ENCODE results near the gene KRT222.

Gene KRT222

GRCh38 chr17:40666331-40666730 is 1.4 kb upstream of the KRT222 start:
- DNase-seq (ENCODE audit: low read depth, low spot score), result no peak
- H3K4me3 ChIP-seq (ENCODE audit: low read length), result no peak overlapping the region

- no peak for DNase-seq (ENCODE audit: low read depth, low spot score)
Measured at GRCh38 chr17:40663252-40663651, 1.7 kb downstream of the KRT222 start.

GRCh38 chr17:40659911-40660310 is 5.1 kb downstream of the KRT222 start:
- peak; percentile 9 for DNase-seq (ENCODE audit: low read depth, low spot score)
- H3K4me3 ChIP-seq (ENCODE audit: low read length), result no peak overlapping the region

More at GRCh38 chr17:40663252-40663651, 1.7 kb downstream of the KRT222 start:
- H3K4me3 ChIP-seq (ENCODE audit: low read length), result no peak overlapping the region

GRCh38 chr17:40658396-40658795 is 6.6 kb downstream of the KRT222 start:
- DNase-seq (ENCODE audit: low read depth, low spot score), result no peak
- no peak overlapping the region for H3K4me3 ChIP-seq (ENCODE audit: low read length)

- no peak overlapping the region for H3K4me3 ChIP-seq (ENCODE audit: low read length)
- no peak for DNase-seq (ENCODE audit: low read depth, low spot score)
Measured at GRCh38 chr17:40651939-40652338, 13.0 kb downstream of the KRT222 start.

GRCh38 chr17:40648384-40648968 is 16.5 kb downstream of the KRT222 start:
- DNase-seq (ENCODE audit: low read depth, low spot score), result no peak
- peak overlapping the region; percentile 95 for H3K4me3 ChIP-seq (ENCODE audit: low read length)

GRCh38 chr17:40647624-40648383 is 17.2 kb downstream of the KRT222 start, which contains the start of gene SMARCE1:
SMARCE1 (minus strand) TSS chr17:40647818; CDS start chr17:40645802, 2,016 bp downstream.
- DNase-seq (ENCODE audit: low read depth, low spot score), result peak; percentile 65
- peak within 1 kb of the TSS; percentile 95 for H3K4me3 ChIP-seq (ENCODE audit: low read length)

- DNase-seq (ENCODE audit: low read depth, low spot score), result peak; percentile 42
- peak overlapping the region; percentile 95 for H3K4me3 ChIP-seq (ENCODE audit: low read length)
Measured at GRCh38 chr17:40646791-40647623, 18.0 kb downstream of the KRT222 start.

- no peak overlapping the region for H3K4me3 ChIP-seq (ENCODE audit: low read length)
Measured at GRCh38 chr17:40645943-40646342, 19.0 kb downstream of the KRT222 start.

GRCh38 chr17:40645291-40645690 is 19.7 kb downstream of the KRT222 start:
- no peak for DNase-seq (ENCODE audit: low read depth, low spot score)
- no peak overlapping the region for H3K4me3 ChIP-seq (ENCODE audit: low read length)

More at GRCh38 chr17:40645943-40646342, 19.0 kb downstream of the KRT222 start:
- no peak for DNase-seq (ENCODE audit: low read depth, low spot score)

- no peak for DNase-seq (ENCODE audit: low read depth, low spot score)
- no peak overlapping the region for H3K4me3 ChIP-seq (ENCODE audit: low read length)
Measured at GRCh38 chr17:40637931-40638330, 27.0 kb downstream of the KRT222 start.

GRCh38 chr17:40633871-40634270 is 31.1 kb downstream of the KRT222 start:
- DNase-seq (ENCODE audit: low read depth, low spot score), result no peak
- no peak overlapping the region for H3K4me3 ChIP-seq (ENCODE audit: low read length)

- no peak for DNase-seq (ENCODE audit: low read depth, low spot score)
- no peak overlapping the region for H3K4me3 ChIP-seq (ENCODE audit: low read length)
Measured at GRCh38 chr17:40632216-40632615, 32.8 kb downstream of the KRT222 start.

GRCh38 chr17:40629842-40630241 is 35.1 kb downstream of the KRT222 start:
- H3K4me3 ChIP-seq (ENCODE audit: low read length), result no peak overlapping the region
- DNase-seq (ENCODE audit: low read depth, low spot score), result no peak

GRCh38 chr17:40625311-40625710 is 39.7 kb downstream of the KRT222 start:
- H3K4me3 ChIP-seq (ENCODE audit: low read length), result no peak overlapping the region
- DNase-seq (ENCODE audit: low read depth, low spot score), result no peak

- H3K4me3 ChIP-seq (ENCODE audit: low read length), result no peak overlapping the region
- DNase-seq (ENCODE audit: low read depth, low spot score), result no peak
Measured at GRCh38 chr17:40623419-40624210, 41.4 kb downstream of the KRT222 start.

GRCh38 chr17:40622509-40622928 is 42.5 kb downstream of the KRT222 start:
- H3K4me3 ChIP-seq (ENCODE audit: low read length), result no peak overlapping the region
- peak; percentile 50 for DNase-seq (ENCODE audit: low read depth, low spot score)

- H3K4me3 ChIP-seq (ENCODE audit: low read length), result no peak overlapping the region
- no peak for DNase-seq (ENCODE audit: low read depth, low spot score)
Measured at GRCh38 chr17:40621578-40621977, 43.4 kb downstream of the KRT222 start.

- DNase-seq (ENCODE audit: low read depth, low spot score), result no peak
- no peak overlapping the region for H3K4me3 ChIP-seq (ENCODE audit: low read length)
Measured at GRCh38 chr17:40621019-40621418, 44.0 kb downstream of the KRT222 start.
